Duodenal mucosa (tissue), 2 donors: Measurements from ENCODE around the gene NUP35.

ENCODE experiments used
- H3K27ac ChIP-seq: one replicate; pipeline ENCODE4 v1.7.0; 2013; ENCODE audit warnings: low read depth, low read length
- H3K27me3 ChIP-seq, 2 donors: one replicate each; pipeline ENCODE4 v1.7.0; 2013; ENCODE audit warnings: low read length in 2 of 2, control low read depth in 1 of 2; ENCODE audit not compliant: insufficient read depth in 2 of 2, control insufficient read depth in 1 of 2
- H3K36me3 ChIP-seq, 2 donors: one replicate each; pipeline ENCODE4 v1.7.0; 2013; ENCODE audit warnings: low read length in 2 of 2, control low read depth in 1 of 2; ENCODE audit not compliant: insufficient read depth in 2 of 2, control insufficient read depth in 1 of 2
- H3K4me1 ChIP-seq, 2 donors: one replicate each; pipeline ENCODE4 v1.7.0; 2013; ENCODE audit warnings: low read length in 2 of 2, control low read depth in 1 of 2; ENCODE audit not compliant: insufficient read depth in 2 of 2, control insufficient read depth in 1 of 2
- H3K4me3 ChIP-seq, 2 donors: one replicate each; pipeline ENCODE4 v1.7.0; 2013; ENCODE audit warnings: low read length in 2 of 2, low read depth in 1 of 2
- H3K9ac ChIP-seq, 2 donors: one replicate each; pipeline ENCODE4 v1.7.0; 2013; ENCODE audit warnings: low read length in 2 of 2, low read depth in 1 of 2
- H3K9me3 ChIP-seq, 2 donors: one replicate each; pipeline ENCODE4 v1.7.0; 2013; ENCODE audit warnings: low read length in 2 of 2, control low read depth in 1 of 2; ENCODE audit not compliant: control insufficient read depth in 1 of 2

NUP35 gene

GRCh38 chr2:183093857-183094657 lies 30.2 kb upstream of the NUP35 start:
- H3K27ac ChIP-seq, result no peak overlapping the region
- H3K36me3 ChIP-seq, result no peaks in the 10 kb centered on the region
- peaks cover 0 to 4% of the 10 kb centered on the region in 2 donors for H3K4me1 ChIP-seq
- no peaks in the 10 kb centered on the region for H3K27me3 ChIP-seq
- no peak overlapping the region for H3K4me3 ChIP-seq
- no peaks in the 10 kb centered on the region for H3K9me3 ChIP-seq
- no peak overlapping the region for H3K9ac ChIP-seq

DNA sequence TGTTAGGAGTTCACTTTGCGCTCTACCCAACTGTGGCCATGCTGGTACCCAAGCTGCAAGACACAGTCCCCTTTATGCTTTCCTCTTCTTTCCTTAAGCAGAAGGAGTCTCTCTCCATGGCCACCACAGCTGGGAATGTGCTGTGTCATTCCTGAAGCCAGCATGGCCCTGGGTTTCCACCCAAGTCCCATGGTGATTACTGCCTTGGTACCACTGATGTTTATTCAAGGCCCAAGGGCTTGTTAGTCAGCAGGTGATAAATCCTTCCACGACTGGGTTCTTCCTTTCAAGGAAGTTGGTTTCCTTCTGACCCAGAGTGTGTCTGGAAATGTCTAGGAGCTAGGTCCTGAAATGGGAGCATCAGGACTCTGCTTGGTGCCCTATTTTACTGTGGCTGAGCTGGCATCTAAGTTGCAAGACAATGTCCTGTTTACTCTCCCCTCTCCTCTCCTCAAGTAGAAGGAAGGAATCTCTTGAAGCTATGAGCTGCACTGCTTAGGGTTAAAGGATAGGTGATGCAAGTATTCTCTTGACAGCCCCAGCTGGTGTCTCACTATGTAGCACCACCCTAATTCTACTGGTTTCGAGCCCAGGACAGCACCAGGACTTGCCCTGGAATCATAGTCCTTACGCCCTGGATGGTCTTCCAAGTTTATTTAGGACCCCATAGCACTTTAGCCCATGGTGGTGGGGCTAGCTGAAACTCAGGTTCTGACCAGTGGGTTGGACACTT lies 18.7 kb upstream of the NUP35 start:
- H3K4me3 ChIP-seq, result no peak overlapping the region

GRCh38 chr2:183112577-183112976 lies 11.7 kb upstream of the NUP35 start:
- Histone ChIP-seq H3K9ac (no peak overlapping the region), H3K9me3 (no peaks in the 10 kb centered on the region), H3K36me3 (no peaks in the 10 kb centered on the region), H3K27me3 (no peaks in the 10 kb centered on the region), H3K4me1 (no peaks in the 10 kb centered on the region), H3K27ac (no peak overlapping the region), H3K4me3 (no peak overlapping the region)

More for the DNA sequence above, 18.7 kb upstream of the NUP35 start:
- H3K4me1 ChIP-seq, result no peaks in the 10 kb centered on the region
- H3K27ac ChIP-seq, result no peak overlapping the region
- no peak overlapping the region for H3K9ac ChIP-seq
- no peaks in the 10 kb centered on the region for H3K9me3 ChIP-seq
- no peaks in the 10 kb centered on the region for H3K36me3 ChIP-seq
- H3K27me3 ChIP-seq, result no peaks in the 10 kb centered on the region

GRCh38 chr2:183113630-183114029 lies 10.6 kb upstream of the NUP35 start:
- no peaks in the 10 kb centered on the region for H3K9me3 ChIP-seq
- no peak overlapping the region for H3K27ac ChIP-seq
- H3K9ac ChIP-seq, result no peak overlapping the region
- no peaks in the 10 kb centered on the region for H3K4me1 ChIP-seq
- no peaks in the 10 kb centered on the region for H3K36me3 ChIP-seq
- H3K4me3 ChIP-seq, result no peak overlapping the region
- H3K27me3 ChIP-seq, result no peaks in the 10 kb centered on the region

DNA sequence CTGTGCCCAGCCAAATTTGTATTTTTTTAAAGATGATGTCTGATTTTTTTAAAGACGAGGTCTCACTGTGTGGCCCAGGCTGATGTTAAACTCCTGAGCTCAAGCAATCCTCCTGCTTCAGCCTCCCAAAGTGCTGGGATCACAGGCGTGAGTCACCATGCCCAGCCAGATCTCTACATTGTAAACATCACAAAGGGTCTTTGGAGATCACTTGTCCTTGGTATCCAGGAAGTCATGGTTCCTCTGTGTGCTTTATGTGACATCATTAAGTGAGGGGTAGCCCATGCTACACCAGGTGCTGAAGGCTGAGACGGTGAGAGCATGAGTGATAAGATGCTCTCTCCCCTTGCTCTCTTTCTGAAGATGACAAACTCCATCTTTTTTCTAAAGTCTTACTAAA lies 7.0 kb upstream of the NUP35 start:
- Histone ChIP-seq H3K27ac (no peak overlapping the region), H3K27me3 (no peaks in the 10 kb centered on the region), H3K9me3 (no peaks in the 10 kb centered on the region), H3K4me3 (no peak overlapping the region), H3K36me3 (no peaks in the 10 kb centered on the region), H3K9ac (no peak overlapping the region), H3K4me1 (no peaks in the 10 kb centered on the region)

DNA sequence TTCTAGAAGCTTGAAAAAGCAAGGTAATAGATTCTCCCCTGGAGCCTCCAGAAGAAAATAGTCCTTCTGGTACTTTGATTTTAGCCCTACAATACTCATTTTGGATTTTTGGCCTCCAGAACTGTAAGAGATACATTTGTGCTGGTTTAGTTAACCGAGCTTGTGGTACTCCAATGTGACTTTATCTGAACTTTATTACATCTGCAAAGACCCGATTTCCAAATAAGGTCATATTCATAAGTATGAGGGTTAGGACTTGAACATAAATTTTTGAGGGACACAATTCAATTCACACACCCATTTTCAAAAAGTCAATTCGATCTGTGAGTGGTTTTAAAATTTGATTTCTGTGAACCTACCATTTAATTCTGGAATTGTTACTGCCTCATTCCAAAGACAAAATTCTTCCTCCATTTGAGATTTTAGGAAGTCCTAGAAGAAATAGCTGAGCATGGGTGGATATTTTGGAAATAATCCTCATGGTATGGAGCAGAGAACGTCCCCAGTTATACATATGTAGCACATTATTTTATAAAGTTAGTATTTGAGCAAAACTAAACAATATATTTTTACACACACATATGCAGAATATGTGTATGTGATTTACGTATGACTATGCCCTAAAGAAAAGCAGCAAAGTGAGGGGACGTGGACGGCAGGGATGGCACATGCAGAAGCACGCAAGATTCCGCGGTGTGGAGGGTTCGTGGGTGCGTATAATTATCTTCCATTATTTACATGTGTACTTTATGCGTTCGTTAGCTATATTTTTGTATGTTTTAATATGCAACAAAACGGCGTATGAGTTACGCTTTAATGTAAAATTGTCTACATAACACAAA lies 905 bp upstream of the NUP35 start:
- Histone ChIP-seq H3K4me1 (peaks cover 10 to 11% of the 10 kb centered on the region in 2 donors), H3K9me3 (no peaks in the 10 kb centered on the region), H3K27me3 (no peaks in the 10 kb centered on the region), H3K4me3 (peak overlapping the region; percentile 95 to 96), H3K27ac (peak overlapping the region; percentile 48), H3K9ac (peak overlapping the region; percentile 80 to 88), H3K36me3 (no peaks in the 10 kb centered on the region)

DNA sequence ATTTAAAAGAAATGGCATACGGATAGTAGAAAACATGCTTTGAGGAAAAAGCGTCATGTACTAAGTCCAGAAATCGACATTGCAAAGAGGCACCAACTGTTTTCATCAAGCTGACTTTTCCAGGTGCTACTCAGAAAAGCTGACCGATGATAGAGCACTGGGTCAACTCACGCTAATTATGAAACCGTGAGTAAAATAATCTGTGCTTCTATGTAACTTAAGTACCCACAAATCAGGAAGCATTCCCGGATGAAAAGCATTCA lies 353 bp upstream of the NUP35 start:
- Histone ChIP-seq H3K4me3 (peak overlapping the region; percentile 95 to 96), H3K27me3 (no peaks in the 10 kb centered on the region), H3K9me3 (no peaks in the 10 kb centered on the region), H3K27ac (peak overlapping the region; percentile 48), H3K4me1 (peaks cover 10 to 11% of the 10 kb centered on the region in 2 donors), H3K36me3 (peaks cover 0 to 2% of the 10 kb centered on the region in 2 donors), H3K9ac (peak overlapping the region; percentile 80 to 88)

- Histone ChIP-seq H3K27ac (peak overlapping the region; percentile 63), H3K27me3 (no peaks in the 10 kb centered on the region), H3K9ac (peak overlapping the region; percentile 80 to 88), H3K36me3 (peaks cover 0 to 4% of the 10 kb centered on the region in 2 donors), H3K4me3 (peak overlapping the region; percentile 95 to 96), H3K4me1 (peaks cover 10 to 11% of the 10 kb centered on the region in 2 donors), H3K9me3 (no peaks in the 10 kb centered on the region)
These were observed 663 bp downstream of the NUP35 start for GRCh38 chr2:183124957-183125255.

DNA sequence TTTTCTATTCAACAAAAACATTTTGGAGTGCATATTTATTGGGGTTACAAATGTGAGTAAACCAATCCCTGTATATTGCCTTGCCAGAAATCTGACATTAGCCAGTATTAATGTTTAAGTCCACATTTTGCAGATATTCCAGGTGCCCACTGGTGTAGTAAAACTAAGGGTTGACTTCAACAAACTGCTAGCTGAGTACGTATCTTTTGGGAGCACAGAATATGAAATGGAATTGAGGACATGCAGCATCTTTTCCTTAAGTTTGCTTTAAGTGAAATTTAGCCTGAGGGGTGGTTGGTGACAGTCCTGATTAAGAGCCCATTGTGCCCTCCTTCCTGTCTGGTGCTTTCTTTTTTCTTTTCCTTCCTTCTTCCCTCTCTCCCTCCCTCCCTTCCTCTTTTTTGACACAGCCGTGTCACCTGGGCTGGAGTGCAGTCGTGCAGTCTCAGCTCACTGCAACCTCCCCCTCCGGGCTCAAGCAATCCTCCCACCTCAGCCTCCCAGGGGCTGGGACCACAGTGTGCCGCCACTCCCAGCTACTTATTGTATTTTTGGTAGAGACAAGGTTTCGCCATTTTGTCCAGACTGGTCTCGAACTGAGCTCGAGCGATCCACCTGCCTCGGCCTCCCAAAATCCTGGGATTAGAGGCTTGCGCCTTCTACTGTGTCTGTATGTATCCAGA lies 1.6 kb downstream of the NUP35 start:
- Histone ChIP-seq H3K4me3 (peak overlapping the region; percentile 49 to 96), H3K27ac (no peak overlapping the region), H3K36me3 (peaks cover 0 to 4% of the 10 kb centered on the region in 2 donors), H3K9me3 (no peaks in the 10 kb centered on the region), H3K4me1 (peaks cover 10 to 11% of the 10 kb centered on the region in 2 donors), H3K27me3 (no peaks in the 10 kb centered on the region), H3K9ac (no peak overlapping the region)
